ENCODE measurements around the gene TKFC. TPM values are rescaled to one million over a fixed set of nuclear protein-coding genes. Genes with fewer than 3 reads are reported as not detected.

TKFC gene
- total and polyA plus RNA-seq, 9 of the 15 experiments (the other 6 are each of a cell fraction or from before 2014, with no cell fraction given) = 2.0 to 61.7 (median 28.5) TPM

- BruUV-seq (replicated peaks) = no TSS peak
- Histone ChIP-seq H2AFZ (ENCODE audit: low read depth, low read length) (no peak overlapping the region), H3K9me1 (ENCODE audit: control insufficient read depth, insufficient read depth, low read length) (peaks cover 3% of the 10 kb centered on the region), H3K27me3 (ENCODE audit: control insufficient read depth in 2 of 2, insufficient read depth in 2 of 2, low read length in 2 of 2) (no peaks in the 10 kb centered on the region), H3K9me3 (replicated peaks; ENCODE audit: control insufficient read depth, insufficient read depth, low read depth, low read length) (no peaks in the 10 kb centered on the region), H3K27ac (ENCODE audit: extremely low read depth, low read depth, low read length) (no peak overlapping the region), H3K9ac (ENCODE audit: insufficient read depth in 1 of 2, low read depth in 2 of 2, low read length in 2 of 2) (no peak overlapping the region), H3K36me3 (ENCODE audit: control insufficient read depth, insufficient read depth, low read length) (peaks cover 98% of the 10 kb centered on the region), H3K4me3 (no peak overlapping the region), H3K4me2 (ENCODE audit: insufficient read depth, low read length) (no peak overlapping the region), H4K20me1 (replicated peaks; ENCODE audit: control insufficient read depth, insufficient read depth, low read length) (no peaks in the 10 kb centered on the region), H3K4me1 (replicated peaks in 1 of 2; ENCODE audit: control insufficient read depth in 2 of 2, insufficient read depth in 2 of 2, low read length in 2 of 2) (no peaks in the 10 kb centered on the region), H3K79me2 (ENCODE audit: control insufficient read depth, insufficient read depth, low read length) (no peaks in the 10 kb centered on the region)
- DNase-seq (ENCODE audit: extremely low read depth in 1 of 4, low spot score in 3 of 4) (no peak), FAIRE-seq (no peak), ATAC-seq (no peak)
- 97% methylated on average over 7 of the region's 7 CpGs for WGBS (ENCODE audit: insufficient coverage, low coverage, missing lambda C conversion rate)
- intact Hi-C loops (cut with micrococcal nuclease) (no loop called here), in situ Hi-C loops (cut with MboI) (no loop called here)
- ChIA-PET CTCF (ENCODE audit: low intra/inter-chr PET ratio) (no interaction called here), POLR2A (interaction anchor here (0.6 to 2.0 kb wide), 3 partner anchors 10 to 23 kb away, joined by 4 to 6 read pairs (median 5); no protein-coding TSS in a partner anchor)
- TF ChIP-seq ZC3H8 (IDR thresholded peaks at IDR 0.05) (no peak), CXXC5 (CRISPR knock-in tag; IDR thresholded peaks at IDR 0.05) (no peak), KAT7 (CRISPR knock-in tag; IDR thresholded peaks at IDR 0.05; ENCODE audit: borderline replicate concordance) (no peak), CTBP1 (IDR thresholded peaks at IDR 0.05; ENCODE audit: borderline replicate concordance) (no peak), ZNF830 (CRISPR knock-in tag; IDR thresholded peaks at IDR 0.05) (no peak), HDAC6 (IDR thresholded peaks at IDR 0.05; ENCODE audit: low read depth, low read length) (no peak), MEF2D (tag; conservative IDR thresholded peaks at IDR 0.05; ENCODE audit: low read depth) (no peak), MGA (IDR thresholded peaks at IDR 0.05) (no peak)
- TF ChIP-seq, protein P1, sequence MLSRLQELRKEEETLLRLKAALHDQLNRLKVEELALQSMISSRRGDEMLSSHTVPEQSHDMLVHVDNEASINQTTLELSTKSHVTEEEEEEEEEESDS (CRISPR knock-in tag; IDR thresholded peaks at IDR 0.05) = no peak
Observed at GRCh38 chr11:61305417-61305816, 27.6 kb upstream of the TKFC start.

All from K562 (cell line).